Keratinocyte (primary cell): ENCODE data around the gene FBRSL1. TPM values are rescaled to one million over a fixed set of nuclear protein-coding genes. Genes with fewer than 3 reads are reported as not detected.

ENCODE experiments used
- DNase-seq: peaks from one replicate; pipeline ENCODE4 v3.0.0-alpha.2; 2011; ENCODE audit warnings: low read depth, missing footprints, low spot score
- FAIRE-seq: peaks from 2 replicates; lab custom pipeline; 2011; peaks lifted over from hg19 to GRCh38; lab: Jason Lieb, UNC
- H2AFZ ChIP-seq: 2 replicates; pipeline ENCODE4 v1.6.0; 2012; ENCODE audit warnings: low read length, control low read depth, inconsistent platforms; ENCODE audit not compliant: control insufficient read depth
- H3K27ac ChIP-seq: 2 replicates; pipeline ENCODE4 v1.5.1; 2011; ENCODE audit warnings: low read length; ENCODE audit not compliant: control insufficient read depth, insufficient read depth
- H3K27me3 ChIP-seq: 3 replicates; pipeline ENCODE4 v1.6.0; 2011; ENCODE audit warnings: low read length; ENCODE audit not compliant: control insufficient read depth, insufficient read depth; ENCODE audit errors: extremely low read depth
- H3K36me3 ChIP-seq, 2 experiments: 2 replicates in 1 of 2; 3 replicates in 1 of 2; pipeline ENCODE4 v1.5.1; 2011; ENCODE audit warnings: low read length in 2 of 2, mild to moderate bottlenecking in 1 of 2; ENCODE audit not compliant: control insufficient read depth in 2 of 2, insufficient read depth in 2 of 2; ENCODE audit errors: extremely low read depth in 1 of 2
- H3K4me1 ChIP-seq: 3 replicates; pipeline ENCODE4 v1.5.1; 2011; ENCODE audit warnings: low read length; ENCODE audit not compliant: control insufficient read depth, insufficient read depth; ENCODE audit errors: extremely low read depth
- H3K4me2 ChIP-seq: 3 replicates; pipeline ENCODE4 v1.6.0; 2011; ENCODE audit warnings: low read depth, low read length; ENCODE audit not compliant: control insufficient read depth, insufficient read depth; ENCODE audit errors: extremely low read depth
- H3K4me3 ChIP-seq, 3 experiments: fragments of 200-600 bp in 1 of 3; sonication (generic) in 1 of 3; 2 replicates in 2 of 3; 3 replicates in 1 of 3; pipeline ENCODE4 v1.5.1; 2011 to 2016; ENCODE audit warnings: low read length in 3 of 3, mild to moderate bottlenecking in 3 of 3, control low read depth in 2 of 3, inconsistent platforms in 1 of 3, low read depth in 1 of 3, mixed read lengths in 1 of 3, mixed run types in 1 of 3, moderate library complexity in 1 of 3; ENCODE audit not compliant: control insufficient read depth in 2 of 3, insufficient read depth in 2 of 3; ENCODE audit errors: extremely low read depth in 1 of 3
- H3K79me2 ChIP-seq: 2 replicates; pipeline ENCODE4 v1.6.0; 2012; ENCODE audit warnings: low read length; ENCODE audit not compliant: control insufficient read depth, insufficient read depth
- H3K9ac ChIP-seq: 3 replicates; pipeline ENCODE4 v1.6.0; 2011; ENCODE audit warnings: low read length; ENCODE audit not compliant: control insufficient read depth, insufficient read depth; ENCODE audit errors: extremely low read depth
- H3K9me1 ChIP-seq: 3 replicates; pipeline ENCODE4 v1.6.0; 2011; ENCODE audit warnings: low read length; ENCODE audit not compliant: control insufficient read depth, insufficient read depth; ENCODE audit errors: extremely low read depth
- H3K9me3 ChIP-seq: 2 replicates; pipeline ENCODE4 v1.5.1; 2012; ENCODE audit warnings: low read depth, low read length; ENCODE audit not compliant: control insufficient read depth
- H4K20me1 ChIP-seq: 3 replicates; pipeline ENCODE4 v1.6.0; 2011; ENCODE audit warnings: low read length; ENCODE audit not compliant: control insufficient read depth, insufficient read depth; ENCODE audit errors: extremely low read depth
- EZH2 ChIP-seq: IDR thresholded peaks from one replicate; pipeline ENCODE4 v1.6.1; 2012; ENCODE audit warnings: inconsistent platforms, mild to moderate bottlenecking, low read length, moderate library complexity
- dilution Hi-C: fragments of 300-500 bp; cut with MboI; formaldehyde crosslinking; loops from one replicate; pipeline ENCODE4 v1.7.0; 2020; ENCODE audit warnings: low sequenced_read_pairs; ENCODE audit not compliant: extremely low pct_ligation_motif_present
- polyA plus RNA-seq, 5 experiments: library from polyadenylated mRNA; depleted of rRNA in 3 of 5; stranded (reverse) in 3 of 5; stranded (forward) in 1 of 5; unstranded in 1 of 5; fragments of >200 nt; gene quantifications; 1 replicate in 1 of 5; 2 replicates in 3 of 5; 3 replicates in 1 of 5; pipeline versions ENCODE4 v1.2.1 to v1.2.3, GENCODE V29; 2011 to 2012; ENCODE audit warnings: missing spikeins in 2 of 5, low read depth in 1 of 5, low replicate concordance in 1 of 5
- TF ChIP-seq, protein P1 (sequence below), 3 experiments: IDR thresholded peaks in 1 of 3; conservative IDR thresholded peaks in 1 of 3; optimal IDR thresholded peaks in 1 of 3; 2 replicates in 2 of 3; 3 replicates in 1 of 3; pipeline versions ENCODE3 to v1.5.1; 2011; ENCODE audit warnings: low read length in 3 of 3, mild to moderate bottlenecking in 3 of 3, moderate library complexity in 2 of 3, control low read depth in 1 of 3, inconsistent platforms in 1 of 3; ENCODE audit not compliant: insufficient read depth in 2 of 3; ENCODE audit errors: extremely low read depth in 1 of 3

FBRSL1 gene
- polyA plus RNA-seq, 1 donor (not counting 4 experiments of a cell fraction or from before 2014, with no cell fraction given) = 0.89 TPM

DNA sequence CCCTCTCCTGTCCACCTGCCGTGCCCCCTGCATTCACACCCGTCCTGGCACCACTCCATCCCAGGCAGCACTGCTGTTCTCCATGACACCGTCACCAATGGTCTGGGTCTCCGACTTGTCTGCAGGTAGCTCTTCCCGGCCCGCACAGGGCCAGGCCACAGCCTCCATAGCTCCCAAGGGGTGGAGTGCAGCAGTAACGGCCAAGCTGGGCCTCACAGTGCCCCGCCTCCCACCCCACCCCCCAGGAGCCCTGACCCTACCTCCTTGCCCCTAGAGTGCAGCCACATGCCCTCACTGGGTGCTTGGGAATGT, 12.9 kb downstream of the FBRSL1 start:
- H3K4me2 ChIP-seq = no peak overlapping the region
- peaks cover 5% of the 10 kb centered on the region for H3K4me1 ChIP-seq
- H2AFZ ChIP-seq = no peak overlapping the region
- no peak overlapping the region for H3K4me3 ChIP-seq
- TF ChIP-seq, protein P1, sequence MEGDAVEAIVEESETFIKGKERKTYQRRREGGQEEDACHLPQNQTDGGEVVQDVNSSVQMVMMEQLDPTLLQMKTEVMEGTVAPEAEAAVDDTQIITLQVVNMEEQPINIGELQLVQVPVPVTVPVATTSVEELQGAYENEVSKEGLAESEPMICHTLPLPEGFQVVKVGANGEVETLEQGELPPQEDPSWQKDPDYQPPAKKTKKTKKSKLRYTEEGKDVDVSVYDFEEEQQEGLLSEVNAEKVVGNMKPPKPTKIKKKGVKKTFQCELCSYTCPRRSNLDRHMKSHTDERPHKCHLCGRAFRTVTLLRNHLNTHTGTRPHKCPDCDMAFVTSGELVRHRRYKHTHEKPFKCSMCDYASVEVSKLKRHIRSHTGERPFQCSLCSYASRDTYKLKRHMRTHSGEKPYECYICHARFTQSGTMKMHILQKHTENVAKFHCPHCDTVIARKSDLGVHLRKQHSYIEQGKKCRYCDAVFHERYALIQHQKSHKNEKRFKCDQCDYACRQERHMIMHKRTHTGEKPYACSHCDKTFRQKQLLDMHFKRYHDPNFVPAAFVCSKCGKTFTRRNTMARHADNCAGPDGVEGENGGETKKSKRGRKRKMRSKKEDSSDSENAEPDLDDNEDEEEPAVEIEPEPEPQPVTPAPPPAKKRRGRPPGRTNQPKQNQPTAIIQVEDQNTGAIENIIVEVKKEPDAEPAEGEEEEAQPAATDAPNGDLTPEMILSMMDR (optimal IDR thresholded peaks at IDR 0.05 in 1 of 3, IDR thresholded peaks at IDR 0.05 in 1 of 3, conservative IDR thresholded peaks at IDR 0.05 in 1 of 3; ENCODE audit: extremely low read depth in 1 of 3, insufficient read depth in 2 of 3, low read length in 3 of 3) = no peak
- no peak for TF ChIP-seq EZH2
- dilution Hi-C loops = no loop called here
- H3K9me1 ChIP-seq = peaks cover 3% of the 10 kb centered on the region
- no peak overlapping the region for H3K27ac ChIP-seq
- no peaks in the 10 kb centered on the region for H3K9me3 ChIP-seq
- DNase-seq = no peak
- no peak overlapping the region for H3K9ac ChIP-seq
- no peaks in the 10 kb centered on the region for H3K36me3 ChIP-seq
- H4K20me1 ChIP-seq = peaks cover 37% of the 10 kb centered on the region
- H3K79me2 ChIP-seq = peaks cover 67% of the 10 kb centered on the region
- FAIRE-seq = no peak
- no peaks in the 10 kb centered on the region for H3K27me3 ChIP-seq

DNA sequence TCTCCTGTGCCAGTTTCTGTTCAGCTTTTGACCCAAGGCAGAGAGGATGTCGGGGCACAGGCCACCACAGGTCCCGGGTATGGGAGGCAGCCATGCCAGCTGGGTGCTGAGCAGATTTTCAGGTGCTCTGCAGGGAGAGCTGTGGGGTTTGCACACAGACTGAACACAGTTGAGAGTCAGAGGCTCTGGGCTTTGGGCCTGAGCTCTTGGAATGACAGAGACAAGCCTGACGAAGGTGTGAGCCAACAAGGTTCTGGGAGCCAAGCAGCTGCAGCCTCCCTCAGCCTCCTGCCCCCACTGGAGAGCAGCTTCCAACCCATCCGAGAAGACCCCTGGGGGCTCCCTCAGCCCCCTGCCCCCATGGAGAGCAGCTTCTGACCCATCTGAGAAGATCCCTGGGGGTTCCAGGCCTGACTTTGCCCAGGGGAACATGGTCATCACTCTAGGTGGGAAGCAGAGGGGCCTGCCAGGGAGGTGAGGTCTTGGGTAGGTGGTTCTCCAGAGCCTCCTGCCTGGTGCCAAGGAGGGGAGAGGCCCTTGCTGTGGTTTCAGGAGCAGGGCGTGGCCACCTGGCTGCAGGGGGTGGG, 13.8 kb downstream of the FBRSL1 start:
- no peak overlapping the region for H3K27ac ChIP-seq
- H3K9me1 ChIP-seq = peaks cover 3% of the 10 kb centered on the region
- no peak overlapping the region for H3K4me3 ChIP-seq
- no peaks in the 10 kb centered on the region for H3K9me3 ChIP-seq
- no peaks in the 10 kb centered on the region for H3K27me3 ChIP-seq
- H4K20me1 ChIP-seq = peaks cover 36% of the 10 kb centered on the region
- H2AFZ ChIP-seq = no peak overlapping the region
- H3K4me2 ChIP-seq = no peak overlapping the region
- no peaks in the 10 kb centered on the region for H3K36me3 ChIP-seq
- H3K9ac ChIP-seq = no peak overlapping the region
- dilution Hi-C loops = no loop called here
- H3K79me2 ChIP-seq = peaks cover 59% of the 10 kb centered on the region
- DNase-seq = no peak
- FAIRE-seq = no peak
- H3K4me1 ChIP-seq = peaks cover 5% of the 10 kb centered on the region
- no peak for TF ChIP-seq EZH2
- TF ChIP-seq, protein P1 (optimal IDR thresholded peaks at IDR 0.05 in 1 of 3, IDR thresholded peaks at IDR 0.05 in 1 of 3, conservative IDR thresholded peaks at IDR 0.05 in 1 of 3; ENCODE audit: extremely low read depth in 1 of 3, insufficient read depth in 2 of 3, low read length in 3 of 3) = no peak
